Measurements from ENCODE around the gene ETFBKMT.

GRCh38 chr12:31634620-31635019 is 24.9 kb upstream of the ETFBKMT start:
- TF ChIP-seq CTCF (IDR thresholded peaks at IDR 0.05) (no peak), POLR2A (IDR thresholded peaks at IDR 0.05) (no peak)
